Coronary artery (tissue), 2 donors: Measurements from ENCODE around the gene RNF183.

Experiments
- DNase-seq: peaks from one replicate; pipeline ENCODE4 v3.0.0-alpha.2; 2017; ENCODE audit warnings: low spot score
- H3K27ac ChIP-seq, 2 donors: fragments of 200-600 bp; sonication (generic); one replicate each; pipeline ENCODE4 v1.5.1; 2016 to 2019
- H3K4me3 ChIP-seq: fragments of 200-600 bp; sonication (generic); 2 replicates; pipeline ENCODE4 v1.5.1; 2016; ENCODE audit warnings: mild to moderate bottlenecking, moderate library complexity
- CTCF ChIP-seq: fragments of 200-600 bp; sonication (generic); IDR thresholded peaks from one replicate; pipeline ENCODE4 v1.5.1; 2019; ENCODE audit warnings: antibody characterized with exemption

The RNF183 gene

GRCh38 chr9:113247640-113248039, 55.5 kb downstream of the RNF183 start:
- no peak for TF ChIP-seq CTCF
- Histone ChIP-seq H3K4me3 (no peak overlapping the region), H3K27ac (no peak overlapping the region)
- no peak for DNase-seq
